ACHN (cell line): ENCODE results near the gene MACROH2A1.

Experiments used
- DNase-seq: peaks from one replicate; pipeline ENCODE4 v3.0.0-alpha.2; 2015
- in situ Hi-C: cut with HindIII; loops from 2 replicates; pipeline ENCODE4 v1.10.0; 2017; ENCODE audit warnings: low sequenced_read_pairs, low pct_ligation_motif_present, low pct_unique_long_range_greater_than_20kb

The MACROH2A1 gene

DNA sequence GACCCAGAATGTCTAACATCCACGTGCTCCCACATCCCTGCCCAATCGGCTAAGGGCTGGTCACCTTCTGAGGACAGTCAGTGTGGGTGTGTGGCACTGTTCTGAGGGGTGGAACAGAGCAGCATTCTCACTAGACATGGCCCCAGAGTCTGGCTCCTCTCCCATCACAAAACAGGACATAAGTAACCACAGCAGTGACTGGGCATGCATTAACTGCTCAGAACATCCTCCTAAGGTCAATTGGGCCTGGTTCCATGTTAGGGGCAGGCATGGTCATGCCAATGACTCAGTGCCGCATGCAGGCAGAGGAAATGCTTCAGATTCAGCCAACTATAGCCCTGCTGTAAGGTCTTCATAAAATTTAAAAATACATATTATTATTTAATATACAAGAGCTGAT is 12.9 kb downstream of the MACROH2A1 start:
- no peak for DNase-seq
- in situ Hi-C loops, result no loop called here

DNA sequence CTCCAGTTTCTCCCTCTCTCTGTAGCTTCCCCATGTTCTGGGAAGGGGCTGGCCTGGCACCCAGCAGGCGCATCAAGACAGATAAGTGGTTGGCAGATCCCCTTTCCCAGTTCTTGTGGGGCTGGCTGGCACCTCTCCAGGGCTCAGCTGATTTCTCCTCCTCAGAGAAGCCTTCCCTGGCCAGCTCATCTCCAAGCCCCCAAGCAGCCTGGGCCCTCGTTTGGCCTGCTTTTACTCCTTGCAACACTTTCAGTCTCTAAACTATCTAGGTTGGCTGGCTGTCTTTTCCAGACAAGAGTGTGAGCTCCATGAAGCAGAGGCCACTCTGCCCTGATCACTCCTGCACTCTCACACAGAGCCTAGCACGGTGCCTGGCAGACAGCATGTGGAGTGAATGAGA is 13.5 kb downstream of the MACROH2A1 start:
- no peak for DNase-seq
- in situ Hi-C loops, result no loop called here

DNA sequence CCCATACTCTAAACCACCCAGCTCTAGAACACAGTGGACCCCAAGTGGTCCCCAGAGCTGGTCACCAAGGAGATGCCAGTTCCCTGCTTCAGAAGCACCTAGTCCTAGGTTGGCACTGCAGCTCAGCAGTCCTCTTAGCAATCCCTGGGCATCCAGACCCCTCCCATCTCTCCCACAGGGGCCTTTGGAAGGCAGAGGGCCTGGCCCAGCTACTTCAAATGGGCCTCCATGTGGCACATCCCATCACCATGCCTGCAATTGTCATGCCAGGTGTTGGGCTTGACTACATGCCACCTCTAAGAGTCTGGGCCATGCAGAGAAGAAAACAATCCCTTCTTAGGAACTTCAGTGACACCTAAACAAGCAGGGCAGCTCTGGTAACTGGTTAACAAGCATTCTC is 14.1 kb downstream of the MACROH2A1 start:
- in situ Hi-C loops, result no loop called here
- DNase-seq, result no peak

DNA sequence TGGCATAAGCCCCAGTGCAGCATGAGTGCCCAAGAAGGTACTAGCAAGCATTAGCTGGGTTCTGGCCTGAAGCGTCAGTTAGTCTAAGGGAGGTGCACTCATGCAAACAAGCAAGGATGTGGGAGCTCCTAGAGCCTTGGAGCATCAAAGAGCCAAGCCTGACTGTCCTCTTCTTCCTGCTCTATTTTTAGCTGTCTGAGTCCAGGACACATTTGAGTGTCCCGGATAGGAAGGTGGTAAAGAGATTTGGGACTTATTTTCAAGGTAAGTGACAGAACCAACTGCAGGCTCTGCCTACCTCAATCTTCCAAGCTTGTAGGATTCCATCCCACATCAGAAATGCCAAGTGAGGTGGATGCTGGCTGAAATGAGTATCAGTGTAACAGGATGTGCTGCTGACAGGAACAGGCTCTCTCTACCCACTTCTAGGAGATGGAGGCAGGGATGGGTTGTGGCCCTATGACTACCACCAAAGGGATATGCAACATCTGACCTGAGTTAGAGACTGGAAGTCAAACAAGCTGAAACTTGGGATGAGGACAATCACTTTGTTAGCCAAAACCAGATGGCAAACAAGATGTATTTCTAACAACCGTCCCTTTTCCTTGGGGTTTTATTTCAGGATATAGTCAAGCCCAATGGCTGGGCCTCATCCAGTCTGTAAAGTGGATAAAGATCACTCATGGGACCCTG is 15.1 kb downstream of the MACROH2A1 start:
- DNase-seq, result no peak
- in situ Hi-C loops, result no loop called here

DNA sequence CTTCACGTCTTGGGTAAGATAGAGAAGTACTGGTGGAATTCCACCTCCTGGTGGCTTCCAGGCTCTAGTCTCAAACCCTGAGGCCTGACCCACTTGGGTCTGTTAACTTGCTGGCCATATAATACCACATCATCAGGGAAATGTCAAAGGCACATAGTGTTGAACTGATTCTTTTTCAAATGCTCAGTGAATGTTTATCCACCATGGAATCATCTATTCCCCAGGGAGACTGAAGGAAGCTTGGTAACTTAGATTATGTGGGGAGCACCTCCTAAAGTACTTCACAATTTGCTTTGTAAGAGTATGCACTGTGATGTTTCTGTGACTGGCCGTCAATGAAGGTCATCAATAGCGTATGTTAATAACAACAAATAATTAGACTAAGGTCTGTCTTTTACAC is 16.1 kb downstream of the MACROH2A1 start:
- DNase-seq, result no peak
- in situ Hi-C loops, result no loop called here

DNA sequence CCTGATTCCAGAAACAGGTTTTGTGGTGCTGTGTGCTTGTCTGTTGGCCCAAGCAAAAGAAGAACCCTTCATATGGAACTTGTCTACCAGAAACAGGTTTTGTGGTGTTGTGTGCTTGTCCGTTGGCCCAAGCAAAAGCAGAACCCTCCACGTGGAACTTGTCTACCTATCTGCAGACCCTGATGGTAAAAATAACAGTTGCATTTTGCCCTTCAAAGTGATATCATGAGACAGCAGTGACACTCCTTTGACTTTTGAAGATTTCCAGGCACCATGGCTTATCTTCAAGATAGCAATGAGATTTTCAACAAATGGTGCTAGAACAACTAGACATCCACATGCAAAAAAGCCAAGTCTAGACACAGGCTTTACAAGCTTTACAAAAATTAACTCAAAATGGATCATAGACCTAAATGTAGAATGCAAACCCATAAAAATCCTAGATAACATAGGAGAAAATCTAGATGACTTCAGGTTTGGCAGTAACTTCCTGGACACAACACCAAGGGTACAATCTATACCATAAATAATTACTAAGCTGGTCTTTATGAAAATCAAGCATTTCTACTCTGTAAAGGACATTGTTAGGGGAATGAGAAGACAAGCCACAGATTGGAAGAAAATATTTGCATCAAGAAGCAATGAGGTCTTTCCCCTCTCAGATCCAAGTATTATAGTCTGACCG is 16.8 kb downstream of the MACROH2A1 start:
- in situ Hi-C loops, result no loop called here
- no peak for DNase-seq

DNA sequence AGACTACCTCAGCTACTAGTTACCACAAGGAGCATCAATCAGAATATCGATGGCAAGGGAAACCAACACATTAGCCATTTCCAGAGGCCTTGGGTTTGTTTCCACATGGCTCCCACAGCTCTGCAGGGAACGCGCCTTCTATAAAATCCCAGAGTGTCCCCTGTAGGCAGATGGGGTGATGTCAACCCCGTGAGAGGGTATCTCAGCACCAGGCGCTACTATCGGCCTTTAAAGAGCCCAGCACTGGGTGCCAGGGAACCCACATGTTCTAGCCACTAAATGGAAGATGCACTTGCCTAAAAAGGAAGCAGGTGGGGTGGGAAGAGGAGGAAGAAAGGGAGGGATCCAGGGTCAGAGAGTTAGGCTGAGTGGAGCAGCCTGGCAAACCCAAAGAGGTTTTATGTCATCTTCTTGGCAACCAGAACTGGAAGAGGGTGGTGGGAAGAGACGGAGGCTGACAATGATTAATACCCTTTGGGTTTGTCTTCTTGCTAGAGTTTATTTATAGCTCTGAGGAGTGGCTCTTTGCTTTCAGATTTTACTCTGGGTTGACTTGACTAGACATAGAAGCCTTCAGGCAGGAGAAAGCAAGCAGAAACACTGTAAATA is 19.9 kb downstream of the MACROH2A1 start:
- peak; percentile 21 for DNase-seq
- in situ Hi-C loops, result no loop called here

DNA sequence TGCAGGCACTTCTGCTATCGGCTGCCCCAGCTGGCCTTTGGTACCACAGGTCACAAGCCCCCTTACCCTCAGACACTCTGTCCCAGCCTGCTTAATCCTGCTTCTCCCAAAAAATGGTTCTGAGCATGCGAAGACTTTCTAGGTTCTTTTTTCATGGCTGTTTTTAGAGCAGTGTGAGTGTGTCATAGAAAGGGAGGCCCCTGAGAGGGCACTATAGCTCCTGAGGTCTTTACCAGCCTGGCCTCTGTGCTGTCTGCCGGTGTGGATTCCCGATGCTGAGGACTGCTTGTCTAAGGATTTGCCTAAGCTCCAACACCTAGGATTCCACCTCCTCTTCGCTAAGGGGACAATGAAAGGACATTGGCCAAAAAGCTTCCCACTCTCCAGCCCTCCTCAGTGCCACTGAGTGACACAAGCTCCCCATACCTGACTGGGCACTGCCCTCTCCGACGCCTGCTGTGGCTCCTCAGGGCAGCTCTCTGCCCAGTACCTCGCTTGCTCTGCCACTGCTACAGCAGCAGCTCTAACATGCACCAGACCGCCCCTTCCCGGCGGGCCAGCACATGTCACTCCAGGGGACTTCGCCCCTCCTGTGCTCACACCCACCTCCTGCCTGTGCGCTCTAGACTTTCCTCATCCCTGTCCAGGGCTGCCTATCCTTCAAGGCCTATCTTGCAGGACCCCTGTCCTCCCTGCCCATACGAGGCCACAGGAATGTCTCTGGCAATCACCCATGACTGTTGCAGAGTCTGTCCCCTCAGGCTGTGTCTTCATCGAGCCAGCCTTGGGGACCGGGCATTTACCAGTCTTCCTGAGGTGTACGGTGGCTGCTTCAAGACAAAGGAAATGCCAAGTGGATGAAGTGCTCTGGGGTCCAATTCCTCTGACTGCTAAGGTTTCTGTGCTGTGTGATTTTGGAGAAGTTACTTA is 21.0 kb downstream of the MACROH2A1 start:
- no peak for DNase-seq
- in situ Hi-C loops, result no loop called here

DNA sequence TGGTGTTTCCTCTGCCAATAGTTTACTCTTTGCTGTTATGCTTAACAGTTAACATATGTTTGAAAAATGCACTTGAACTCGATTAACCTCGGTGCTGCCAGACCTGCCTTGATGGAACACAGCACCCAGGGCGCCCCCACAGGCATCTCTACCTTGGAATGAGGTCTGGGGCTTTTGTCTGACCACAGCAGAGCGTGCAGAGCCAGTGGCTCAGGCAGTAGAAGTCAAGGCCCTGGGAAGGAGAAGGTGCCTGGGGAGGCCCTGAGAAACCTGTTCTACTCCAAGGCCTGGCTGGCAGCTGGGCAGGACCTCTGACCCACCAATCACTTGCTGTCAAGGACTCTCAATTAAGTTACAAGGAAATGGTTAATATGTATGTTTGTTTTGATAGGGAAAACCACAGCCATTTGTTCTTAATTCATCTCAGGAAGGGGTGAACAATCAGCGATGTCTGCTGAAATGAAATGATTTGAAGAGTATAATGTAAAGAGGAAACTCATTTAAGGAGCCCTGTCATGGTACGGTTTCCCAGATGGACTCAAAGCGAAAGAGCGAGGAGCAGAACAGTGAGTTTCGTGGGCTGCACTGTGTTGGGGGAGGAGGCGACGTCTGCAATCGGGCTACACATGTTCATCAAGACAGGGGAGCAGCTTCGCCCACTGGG is 21.9 kb downstream of the MACROH2A1 start:
- no peak for DNase-seq
- in situ Hi-C loops, result no loop called here

DNA sequence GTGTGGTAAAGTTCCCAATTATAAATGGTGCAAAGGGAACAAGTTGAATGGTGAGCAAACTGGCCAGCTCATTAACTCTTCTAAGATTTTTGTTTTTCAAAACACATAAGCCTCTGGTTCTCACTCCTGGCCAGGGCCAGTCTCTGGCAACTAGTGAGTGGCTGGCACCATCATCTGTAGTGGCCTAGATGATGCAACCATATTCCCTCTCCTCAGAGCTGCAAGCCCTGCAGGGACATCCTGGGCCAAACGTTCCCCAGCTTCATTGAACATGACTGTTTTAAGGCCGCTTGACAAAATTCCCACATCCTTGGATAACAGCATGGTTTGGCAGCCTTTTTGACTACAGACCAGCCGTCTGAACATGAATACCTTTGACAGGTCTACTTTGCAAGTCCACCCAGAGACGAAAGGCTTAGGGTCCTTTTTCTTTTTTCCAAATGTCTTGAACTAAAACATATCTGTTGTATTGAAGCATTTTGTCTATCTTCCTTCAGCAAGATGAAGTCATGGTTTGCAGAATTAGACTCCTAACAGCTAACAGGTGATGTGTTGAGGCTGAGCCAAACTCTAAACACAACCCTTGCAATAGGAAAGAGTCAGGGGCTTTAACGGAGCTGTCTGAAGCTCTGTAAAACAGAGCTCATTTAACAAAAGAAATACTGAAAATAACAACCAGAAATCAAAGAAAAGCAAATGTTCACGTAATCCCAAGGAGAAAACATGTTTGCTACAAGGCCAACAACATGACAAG is 23.8 kb downstream of the MACROH2A1 start:
- DNase-seq, result no peak
- in situ Hi-C loops, result no loop called here

DNA sequence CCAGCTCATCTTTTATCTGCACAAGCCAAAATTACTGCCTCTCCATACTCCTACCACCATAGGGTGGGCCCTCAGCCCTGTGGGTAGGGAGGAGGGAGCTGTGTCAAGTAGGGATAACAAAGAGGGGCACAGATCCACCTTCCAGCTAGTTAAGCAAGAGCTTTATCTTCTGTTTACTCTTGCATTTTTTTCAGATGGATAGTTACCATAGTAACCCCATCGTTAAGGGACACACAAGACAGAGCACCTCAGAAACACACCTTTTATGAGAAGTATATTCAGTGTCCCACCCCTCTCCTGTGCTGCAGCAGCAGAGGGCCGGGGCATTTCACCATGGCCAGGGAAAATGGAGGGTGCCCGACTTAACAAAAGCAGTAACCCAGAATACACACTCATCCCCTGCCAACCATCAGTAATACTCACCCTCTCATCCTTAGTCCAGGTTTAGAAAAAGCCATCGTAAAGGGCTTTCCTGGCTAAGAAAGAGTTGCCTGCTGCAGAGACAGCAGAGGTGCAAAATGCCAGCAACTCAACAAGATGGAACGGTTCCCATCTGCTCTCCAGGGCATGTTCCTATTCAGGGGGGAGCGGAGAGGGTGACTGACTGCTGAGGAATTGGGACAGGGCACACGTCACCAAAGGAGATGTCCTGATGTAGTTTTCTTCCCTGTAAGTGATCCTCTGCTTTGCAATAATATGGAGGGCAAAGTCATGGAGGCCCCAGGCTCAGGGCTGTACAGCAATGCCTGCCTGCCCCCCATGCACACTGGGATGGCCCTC is 25.1 kb downstream of the MACROH2A1 start:
- in situ Hi-C loops, result no loop called here
- no peak for DNase-seq

DNA sequence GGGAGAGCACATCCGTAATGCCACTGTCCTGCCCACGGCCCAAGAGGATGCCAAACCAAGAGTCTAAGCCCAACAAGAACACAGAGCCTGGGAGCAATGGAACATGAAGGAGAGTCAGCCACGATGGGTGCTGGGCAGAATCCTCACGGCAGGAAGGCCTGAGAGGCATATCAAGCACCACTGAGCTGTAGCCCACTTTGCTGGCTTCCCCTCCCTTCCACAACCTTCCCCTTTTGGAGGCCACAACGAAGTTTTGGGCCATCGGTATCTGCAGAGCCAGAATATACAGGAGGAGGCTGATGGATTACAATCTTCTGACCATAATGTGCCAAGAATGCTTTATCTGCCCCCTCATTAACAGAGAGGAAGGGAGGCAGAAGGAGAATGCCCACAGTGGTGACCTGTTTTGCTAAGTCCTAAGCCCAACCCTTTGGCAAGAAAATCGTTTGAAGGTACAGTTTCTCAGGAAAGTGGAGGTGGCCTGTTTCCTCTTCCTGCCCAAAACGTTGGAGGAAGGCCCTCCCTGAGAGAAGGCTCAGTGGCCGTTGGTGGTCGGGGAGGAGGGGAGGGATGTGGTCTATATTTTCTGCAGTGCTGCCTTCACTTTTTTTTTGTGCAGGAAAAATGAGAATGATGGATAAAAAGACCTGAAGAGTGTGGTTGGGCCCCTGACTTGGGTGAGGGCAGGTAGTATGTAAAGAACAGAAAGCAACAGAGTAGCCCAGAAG is 26.2 kb downstream of the MACROH2A1 start:
- in situ Hi-C loops, result no loop called here
- no peak for DNase-seq

DNA sequence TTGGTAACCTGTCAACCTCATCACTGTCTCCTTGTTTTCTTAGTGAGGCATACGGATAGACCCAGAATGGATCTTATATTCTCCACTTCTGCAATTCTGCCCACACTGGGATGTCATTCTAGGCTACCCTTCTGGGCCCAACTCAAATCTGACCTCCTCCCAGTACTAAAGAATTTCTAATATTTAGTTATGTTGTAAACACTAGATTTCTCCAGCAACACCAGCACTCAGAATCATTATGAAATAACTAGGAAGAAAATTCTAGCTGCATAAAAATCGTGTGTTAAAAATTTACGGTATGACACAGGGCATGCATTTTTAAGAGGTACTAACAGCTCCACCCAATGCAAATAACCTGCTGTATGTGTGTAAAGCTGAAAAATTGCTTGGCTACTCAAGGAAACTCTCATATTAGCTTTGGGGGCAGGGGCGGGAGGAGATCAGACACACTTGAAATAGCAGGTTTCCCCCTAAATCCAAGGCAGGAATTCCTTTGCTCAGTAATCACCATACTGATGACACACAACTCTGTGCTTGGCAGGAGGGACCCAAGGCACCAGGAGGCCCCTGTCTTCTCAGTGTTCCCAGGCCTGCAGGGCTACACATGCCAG is 27.3 kb downstream of the MACROH2A1 start:
- in situ Hi-C loops, result no loop called here
- no peak for DNase-seq

DNA sequence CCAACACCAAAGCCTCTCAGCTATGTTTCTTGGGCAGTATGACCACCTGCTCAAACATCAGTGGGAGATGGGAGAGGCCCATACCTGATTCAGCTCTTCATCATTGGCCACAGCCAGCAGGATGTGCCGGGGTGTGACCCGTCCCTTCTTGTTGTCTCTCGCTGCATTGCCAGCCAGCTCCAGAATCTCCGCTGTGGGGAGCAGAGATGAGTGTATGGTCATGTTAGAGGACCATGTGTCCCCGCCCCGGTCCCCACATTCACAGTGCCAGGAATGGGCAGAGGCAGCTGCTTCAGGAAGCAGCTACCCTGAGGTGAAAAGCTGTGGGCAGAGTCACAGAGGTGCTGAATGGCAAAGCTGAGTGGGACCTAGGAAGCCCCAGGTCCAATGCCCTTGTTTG is 29.1 kb downstream of the MACROH2A1 start:
- in situ Hi-C loops, result no loop called here
- no peak for DNase-seq

DNA sequence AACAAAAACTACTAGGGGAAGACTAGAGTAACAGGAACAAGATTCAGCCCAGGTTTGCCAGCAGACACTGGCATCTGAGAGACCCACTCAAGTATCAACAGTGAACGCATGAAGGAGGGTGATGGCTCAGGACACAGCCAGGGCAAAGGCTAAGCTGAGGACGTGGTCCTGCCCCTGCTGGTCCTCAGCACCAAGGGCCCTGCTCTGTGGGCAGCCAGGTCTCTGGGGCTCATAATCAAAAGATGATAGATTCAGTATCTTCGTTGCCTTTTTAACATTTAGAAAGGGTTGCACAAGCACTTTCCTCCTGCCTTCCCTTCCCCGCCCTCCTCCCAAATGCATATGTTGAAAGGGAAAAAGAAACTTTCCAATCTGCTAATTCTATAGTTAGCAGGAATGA is 31.5 kb downstream of the MACROH2A1 start:
- DNase-seq, result no peak
- in situ Hi-C loops, result no loop called here

DNA sequence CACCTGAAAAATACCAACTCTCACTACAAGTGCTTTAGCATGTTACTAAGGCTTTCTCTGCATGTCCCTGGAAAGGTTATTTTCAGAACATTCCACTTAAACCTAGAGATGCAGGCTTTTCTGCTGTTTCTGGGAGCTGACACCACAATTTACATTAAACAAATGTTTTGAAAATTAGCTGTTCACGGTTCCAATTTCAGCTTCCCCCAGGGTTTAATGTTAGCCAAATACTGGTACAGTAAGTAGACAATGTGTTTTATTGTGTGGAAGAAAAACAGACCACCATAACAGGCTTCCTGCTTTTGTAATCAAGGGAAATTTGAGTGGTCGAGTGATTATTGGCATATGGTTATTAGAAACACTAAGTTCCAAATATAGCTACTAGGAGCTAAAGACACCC is 32.0 kb downstream of the MACROH2A1 start:
- no peak for DNase-seq
- in situ Hi-C loops, result no loop called here
